SK-N-SH treated with all-trans-retinoic acid at 6 μM for 48 hours (cell line): Measurements from ENCODE around the gene ZNF701.

ENCODE experiments used
- ATAC-seq: fragments of 200-7000 bp; cut with Tn5 transposase; 3 replicates; pipeline ENCODE4 v1.9.1; 2020; ENCODE audit warnings: mild to moderate bottlenecking, moderate library complexity
- ARNTL ChIP-seq: fragments of 450-650 bp; formaldehyde crosslinking; IDR thresholded peaks from 2 replicates; pipeline ENCODE4 v1.5.0; 2020; ENCODE audit warnings: low read depth, mild to moderate bottlenecking, moderate library complexity, borderline replicate concordance
- BACH2 ChIP-seq: fragments of 250-450 bp; sonication (Bioruptor Pico); IDR thresholded peaks from 2 replicates; pipeline ENCODE4 v1.9.0; 2021; ENCODE audit warnings: mild to moderate bottlenecking, borderline replicate concordance
- CSDC2 ChIP-seq: fragments of 250-450 bp; sonication (Bioruptor Pico); IDR thresholded peaks from 2 replicates; pipeline ENCODE4 v1.5.0; 2020; ENCODE audit warnings: mild to moderate bottlenecking, moderate library complexity
- ESRRG ChIP-seq: fragments of 250-450 bp; sonication (Bioruptor Pico); IDR thresholded peaks from 2 replicates; pipeline ENCODE4 v1.6.1; 2021; ENCODE audit warnings: mild to moderate bottlenecking
- ISL1 ChIP-seq: fragments of 250-450 bp; sonication (Bioruptor Pico); IDR thresholded peaks from 2 replicates; pipeline ENCODE4 v2.1.2; 2022; ENCODE audit warnings: mild to moderate bottlenecking, moderate library complexity
- OSR1 ChIP-seq: fragments of 250-450 bp; sonication (Bioruptor Pico); IDR thresholded peaks from 2 replicates; pipeline ENCODE4 v1.8.0; 2022; ENCODE audit warnings: moderate library complexity, mild to moderate bottlenecking, inconsistent platforms
- PPARA ChIP-seq: fragments of 250-450 bp; sonication (Bioruptor Pico); IDR thresholded peaks from 2 replicates; pipeline ENCODE4 v1.5.0; 2020; ENCODE audit warnings: mild to moderate bottlenecking, borderline replicate concordance
- SNAI2 ChIP-seq: fragments of 250-450 bp; sonication (Bioruptor Pico); IDR thresholded peaks from 2 replicates; pipeline ENCODE4 v1.5.0; 2020; ENCODE audit warnings: mild to moderate bottlenecking, moderate library complexity
- TOX ChIP-seq: fragments of 250-450 bp; sonication (Bioruptor Pico); IDR thresholded peaks from 2 replicates; pipeline ENCODE4 v1.8.0; 2021; ENCODE audit warnings: mild to moderate bottlenecking, moderate library complexity, borderline replicate concordance
- ZC3H10 ChIP-seq: fragments of 250-450 bp; sonication (Bioruptor Pico); IDR thresholded peaks from 2 replicates; pipeline ENCODE4 v1.5.1; 2021; ENCODE audit warnings: mild to moderate bottlenecking, moderate library complexity
- ZFP3 ChIP-seq: fragments of 250-450 bp; sonication (Bioruptor Pico); IDR thresholded peaks from 2 replicates; pipeline ENCODE4 v1.5.0; 2020; ENCODE audit warnings: mild to moderate bottlenecking, moderate library complexity
- ZFP30 ChIP-seq: fragments of 450-650 bp; formaldehyde crosslinking; IDR thresholded peaks from 2 replicates; pipeline ENCODE4 v1.5.0; 2022; ENCODE audit warnings: mild to moderate bottlenecking, moderate library complexity
- ZNF565 ChIP-seq: fragments of 450-650 bp; formaldehyde crosslinking; conservative IDR thresholded peaks from 2 replicates; pipeline ENCODE4 v1.5.0; 2020; ENCODE audit warnings: low read depth, mild to moderate bottlenecking, moderate library complexity
- ZNF70 ChIP-seq: fragments of 450-650 bp; formaldehyde crosslinking; IDR thresholded peaks from 2 replicates; pipeline ENCODE4 v1.5.0; 2020; ENCODE audit warnings: mild to moderate bottlenecking, moderate library complexity
- ZNF8 ChIP-seq: fragments of 450-650 bp; formaldehyde crosslinking; IDR thresholded peaks from 2 replicates; pipeline ENCODE4 v1.5.0; 2020; ENCODE audit warnings: mild to moderate bottlenecking, moderate library complexity
- TF ChIP-seq, protein P1 (sequence below): fragments of 250-450 bp; sonication (Bioruptor Pico); IDR thresholded peaks from 2 replicates; pipeline ENCODE4 v1.8.0; 2021; ENCODE audit warnings: low read depth, mild to moderate bottlenecking, moderate library complexity, borderline replicate concordance
- TF ChIP-seq, protein P2 (sequence below): fragments of 250-450 bp; sonication (Bioruptor Pico); IDR thresholded peaks from 2 replicates; pipeline ENCODE4 v1.5.1; 2021; ENCODE audit warnings: mild to moderate bottlenecking, moderate library complexity
- TF ChIP-seq, protein P3 (sequence below): fragments of 250-450 bp; sonication (Bioruptor Pico); IDR thresholded peaks from 2 replicates; pipeline ENCODE4 v1.5.1; 2020; ENCODE audit warnings: low read depth, mild to moderate bottlenecking, moderate library complexity
- TF ChIP-seq, protein P4 (sequence below): fragments of 250-450 bp; sonication (Bioruptor Pico); IDR thresholded peaks from 2 replicates; pipeline ENCODE4 v1.8.0; 2020; ENCODE audit warnings: mild to moderate bottlenecking, moderate library complexity, borderline replicate concordance
- TF ChIP-seq, protein P5 (sequence below): fragments of 250-450 bp; sonication (Bioruptor Pico); IDR thresholded peaks from 2 replicates; pipeline ENCODE4 v1.5.0; 2020; ENCODE audit warnings: mild to moderate bottlenecking, moderate library complexity

The ZNF701 gene

DNA sequence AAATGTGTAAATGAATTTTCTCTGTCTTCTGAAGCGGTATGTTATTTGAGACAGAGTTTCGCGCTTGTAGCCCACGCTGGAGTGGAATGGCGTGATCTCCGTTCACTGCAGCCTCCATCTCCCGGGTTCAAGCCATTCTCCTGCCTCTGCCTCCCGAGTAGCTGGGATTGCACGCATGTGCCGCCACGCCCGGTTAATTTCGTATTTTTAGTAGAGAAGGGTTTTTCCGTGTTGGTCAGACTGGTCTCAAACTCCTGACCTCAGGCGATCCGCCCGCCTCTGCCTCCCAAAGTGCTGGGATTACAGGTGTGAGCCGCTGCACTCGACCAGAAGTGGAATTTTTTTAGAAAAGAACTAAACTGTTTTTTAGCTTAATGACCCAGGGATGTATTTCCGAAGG, 46.0 kb upstream of the ZNF701 start:
- no peak for ATAC-seq
- no peak for TF ChIP-seq ZFP3
- TF ChIP-seq, protein P1, sequence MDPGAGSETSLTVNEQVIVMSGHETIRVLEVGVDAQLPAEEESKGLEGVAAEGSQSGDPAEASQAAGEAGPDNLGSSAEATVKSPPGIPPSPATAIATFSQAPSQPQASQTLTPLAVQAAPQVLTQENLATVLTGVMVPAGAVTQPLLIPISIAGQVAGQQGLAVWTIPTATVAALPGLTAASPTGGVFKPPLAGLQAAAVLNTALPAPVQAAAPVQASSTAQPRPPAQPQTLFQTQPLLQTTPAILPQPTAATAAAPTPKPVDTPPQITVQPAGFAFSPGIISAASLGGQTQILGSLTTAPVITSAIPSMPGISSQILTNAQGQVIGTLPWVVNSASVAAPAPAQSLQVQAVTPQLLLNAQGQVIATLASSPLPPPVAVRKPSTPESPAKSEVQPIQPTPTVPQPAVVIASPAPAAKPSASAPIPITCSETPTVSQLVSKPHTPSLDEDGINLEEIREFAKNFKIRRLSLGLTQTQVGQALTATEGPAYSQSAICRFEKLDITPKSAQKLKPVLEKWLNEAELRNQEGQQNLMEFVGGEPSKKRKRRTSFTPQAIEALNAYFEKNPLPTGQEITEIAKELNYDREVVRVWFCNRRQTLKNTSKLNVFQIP (CRISPR knock-in tag): no peak
- TF ChIP-seq, protein P2, sequence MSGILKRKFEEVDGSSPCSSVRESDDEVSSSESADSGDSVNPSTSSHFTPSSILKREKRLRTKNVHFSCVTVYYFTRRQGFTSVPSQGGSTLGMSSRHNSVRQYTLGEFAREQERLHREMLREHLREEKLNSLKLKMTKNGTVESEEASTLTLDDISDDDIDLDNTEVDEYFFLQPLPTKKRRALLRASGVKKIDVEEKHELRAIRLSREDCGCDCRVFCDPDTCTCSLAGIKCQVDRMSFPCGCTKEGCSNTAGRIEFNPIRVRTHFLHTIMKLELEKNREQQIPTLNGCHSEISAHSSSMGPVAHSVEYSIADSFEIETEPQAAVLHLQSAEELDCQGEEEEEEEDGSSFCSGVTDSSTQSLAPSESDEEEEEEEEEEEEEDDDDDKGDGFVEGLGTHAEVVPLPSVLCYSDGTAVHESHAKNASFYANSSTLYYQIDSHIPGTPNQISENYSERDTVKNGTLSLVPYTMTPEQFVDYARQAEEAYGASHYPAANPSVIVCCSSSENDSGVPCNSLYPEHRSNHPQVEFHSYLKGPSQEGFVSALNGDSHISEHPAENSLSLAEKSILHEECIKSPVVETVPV (CRISPR knock-in tag): no peak
- no peak for TF ChIP-seq ZNF565
- TF ChIP-seq ZFP30: no peak
- TF ChIP-seq OSR1: no peak
- TF ChIP-seq TOX (CRISPR knock-in tag): no peak

DNA sequence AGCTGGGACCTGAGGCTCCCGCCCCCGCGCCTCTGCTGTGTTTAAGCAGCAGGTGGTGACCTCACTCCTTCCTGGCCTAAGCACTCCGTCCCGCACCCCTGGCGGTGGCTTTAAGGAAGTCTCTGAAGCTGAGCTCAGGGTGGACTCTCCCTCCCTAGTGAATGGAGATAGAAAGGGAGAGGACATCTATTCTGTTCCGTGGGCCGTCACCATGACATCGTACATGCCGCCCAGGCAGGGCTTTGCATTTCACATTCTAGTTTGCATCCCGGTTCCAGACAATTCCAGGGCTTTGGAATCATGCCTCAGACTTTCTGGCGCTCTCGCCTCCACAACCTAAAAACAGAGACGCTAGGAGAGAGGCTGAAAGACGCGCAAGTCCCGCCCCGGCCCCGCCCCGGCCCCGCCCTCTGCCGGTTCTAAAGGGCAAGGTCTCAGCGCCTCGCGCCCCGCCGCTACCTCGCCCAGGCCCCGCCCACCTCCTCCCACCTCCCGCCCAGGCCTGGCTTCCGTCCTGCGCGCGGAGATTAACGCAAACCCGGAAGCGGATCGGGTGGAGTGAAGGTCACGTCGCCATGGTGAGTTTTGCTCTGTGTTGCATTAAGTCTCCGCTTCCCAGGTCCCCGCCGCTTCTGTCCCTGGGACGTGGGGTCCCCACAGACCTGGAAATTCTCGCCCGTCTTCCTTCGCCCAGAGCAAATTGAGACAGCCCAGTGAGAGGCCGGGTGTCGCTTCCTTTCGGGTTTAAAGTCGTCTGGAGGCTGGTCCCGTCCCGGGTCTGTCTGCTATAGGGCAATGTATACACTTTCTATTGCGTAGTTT, 42.7 kb upstream of the ZNF701 start, which contains the start of gene ZNF808:
Gene ZNF808, plus strand, starts transcription at position 535 of the 822 bp plus-strand sequence. CDS start 15,617 bp downstream, outside the sequence.
- peak; percentile 95 for ATAC-seq
- TF ChIP-seq PPARA (CRISPR knock-in tag): no peak
- TF ChIP-seq, all 23 proteins: peak for 0

DNA sequence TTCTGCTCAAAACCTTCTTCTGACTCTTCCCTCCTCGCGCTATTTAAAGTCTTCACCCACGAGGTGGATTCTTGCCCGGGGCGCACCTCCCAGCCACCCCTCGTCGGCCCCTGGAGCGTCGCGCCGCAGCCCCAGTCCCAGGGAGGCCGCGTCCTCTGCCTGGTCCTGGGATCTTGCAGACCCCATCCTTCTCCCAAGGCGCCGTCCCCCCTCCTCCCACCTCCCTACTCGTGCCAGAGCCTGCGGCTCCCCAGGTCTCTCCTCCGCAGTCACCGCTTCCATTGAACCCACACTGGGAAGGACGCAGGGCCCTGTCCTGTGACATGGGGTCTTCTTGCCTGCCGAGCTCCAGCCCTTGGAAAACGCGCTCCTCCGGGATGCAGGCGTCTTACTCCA, 42.1 kb upstream of the ZNF701 start:
- ATAC-seq: peak; percentile 33
- TF ChIP-seq, protein P2 (CRISPR knock-in tag): no peak
- TF ChIP-seq ISL1 (CRISPR knock-in tag) (no peak), ESRRG (CRISPR knock-in tag) (no peak), SNAI2 (CRISPR knock-in tag) (no peak), ZC3H10 (CRISPR knock-in tag) (no peak), ZNF565 (no peak), PPARA (CRISPR knock-in tag) (no peak), ZFP30 (no peak), CSDC2 (no peak), ZNF8 (CRISPR knock-in tag) (no peak), ZNF70 (no peak), TOX (CRISPR knock-in tag) (no peak), ARNTL (CRISPR knock-in tag) (no peak), BACH2 (CRISPR knock-in tag) (no peak)
- TF ChIP-seq, protein P3, sequence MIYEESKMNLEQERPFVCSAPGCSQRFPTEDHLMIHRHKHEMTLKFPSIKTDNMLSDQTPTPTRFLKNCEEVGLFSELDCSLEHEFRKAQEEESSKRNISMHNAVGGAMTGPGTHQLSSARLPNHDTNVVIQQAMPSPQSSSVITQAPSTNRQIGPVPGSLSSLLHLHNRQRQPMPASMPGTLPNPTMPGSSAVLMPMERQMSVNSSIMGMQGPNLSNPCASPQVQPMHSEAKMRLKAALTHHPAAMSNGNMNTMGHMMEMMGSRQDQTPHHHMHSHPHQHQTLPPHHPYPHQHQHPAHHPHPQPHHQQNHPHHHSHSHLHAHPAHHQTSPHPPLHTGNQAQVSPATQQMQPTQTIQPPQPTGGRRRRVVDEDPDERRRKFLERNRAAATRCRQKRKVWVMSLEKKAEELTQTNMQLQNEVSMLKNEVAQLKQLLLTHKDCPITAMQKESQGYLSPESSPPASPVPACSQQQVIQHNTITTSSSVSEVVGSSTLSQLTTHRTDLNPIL: no peak
- TF ChIP-seq, protein P1 (CRISPR knock-in tag): no peak
- TF ChIP-seq, protein P4, sequence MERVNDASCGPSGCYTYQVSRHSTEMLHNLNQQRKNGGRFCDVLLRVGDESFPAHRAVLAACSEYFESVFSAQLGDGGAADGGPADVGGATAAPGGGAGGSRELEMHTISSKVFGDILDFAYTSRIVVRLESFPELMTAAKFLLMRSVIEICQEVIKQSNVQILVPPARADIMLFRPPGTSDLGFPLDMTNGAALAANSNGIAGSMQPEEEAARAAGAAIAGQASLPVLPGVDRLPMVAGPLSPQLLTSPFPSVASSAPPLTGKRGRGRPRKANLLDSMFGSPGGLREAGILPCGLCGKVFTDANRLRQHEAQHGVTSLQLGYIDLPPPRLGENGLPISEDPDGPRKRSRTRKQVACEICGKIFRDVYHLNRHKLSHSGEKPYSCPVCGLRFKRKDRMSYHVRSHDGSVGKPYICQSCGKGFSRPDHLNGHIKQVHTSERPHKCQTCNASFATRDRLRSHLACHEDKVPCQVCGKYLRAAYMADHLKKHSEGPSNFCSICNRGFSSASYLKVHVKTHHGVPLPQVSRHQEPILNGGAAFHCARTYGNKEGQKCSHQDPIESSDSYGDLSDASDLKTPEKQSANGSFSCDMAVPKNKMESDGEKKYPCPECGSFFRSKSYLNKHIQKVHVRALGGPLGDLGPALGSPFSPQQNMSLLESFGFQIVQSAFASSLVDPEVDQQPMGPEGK (CRISPR knock-in tag): no peak
- TF ChIP-seq, protein P5, sequence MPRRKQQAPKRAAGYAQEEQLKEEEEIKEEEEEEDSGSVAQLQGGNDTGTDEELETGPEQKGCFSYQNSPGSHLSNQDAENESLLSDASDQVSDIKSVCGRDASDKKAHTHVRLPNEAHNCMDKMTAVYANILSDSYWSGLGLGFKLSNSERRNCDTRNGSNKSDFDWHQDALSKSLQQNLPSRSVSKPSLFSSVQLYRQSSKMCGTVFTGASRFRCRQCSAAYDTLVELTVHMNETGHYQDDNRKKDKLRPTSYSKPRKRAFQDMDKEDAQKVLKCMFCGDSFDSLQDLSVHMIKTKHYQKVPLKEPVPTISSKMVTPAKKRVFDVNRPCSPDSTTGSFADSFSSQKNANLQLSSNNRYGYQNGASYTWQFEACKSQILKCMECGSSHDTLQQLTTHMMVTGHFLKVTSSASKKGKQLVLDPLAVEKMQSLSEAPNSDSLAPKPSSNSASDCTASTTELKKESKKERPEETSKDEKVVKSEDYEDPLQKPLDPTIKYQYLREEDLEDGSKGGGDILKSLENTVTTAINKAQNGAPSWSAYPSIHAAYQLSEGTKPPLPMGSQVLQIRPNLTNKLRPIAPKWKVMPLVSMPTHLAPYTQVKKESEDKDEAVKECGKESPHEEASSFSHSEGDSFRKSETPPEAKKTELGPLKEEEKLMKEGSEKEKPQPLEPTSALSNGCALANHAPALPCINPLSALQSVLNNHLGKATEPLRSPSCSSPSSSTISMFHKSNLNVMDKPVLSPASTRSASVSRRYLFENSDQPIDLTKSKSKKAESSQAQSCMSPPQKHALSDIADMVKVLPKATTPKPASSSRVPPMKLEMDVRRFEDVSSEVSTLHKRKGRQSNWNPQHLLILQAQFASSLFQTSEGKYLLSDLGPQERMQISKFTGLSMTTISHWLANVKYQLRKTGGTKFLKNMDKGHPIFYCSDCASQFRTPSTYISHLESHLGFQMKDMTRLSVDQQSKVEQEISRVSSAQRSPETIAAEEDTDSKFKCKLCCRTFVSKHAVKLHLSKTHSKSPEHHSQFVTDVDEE (CRISPR knock-in tag): no peak
